LNCaP clone FGC (cell line): ENCODE measurements around the gene ARFGAP1.

Experiments used
- DNase-seq: peaks from one replicate; pipeline ENCODE4 v3.0.0-alpha.2; 2011; ENCODE audit warnings: low read depth
- H3K4me3 ChIP-seq: 2 replicates; pipeline ENCODE4 v1.5.1; 2011; ENCODE audit warnings: mild to moderate bottlenecking, low read depth, low read length, control low read depth
- TF ChIP-seq, protein P1 (sequence below): IDR thresholded peaks from 2 replicates; pipeline ENCODE4 v1.5.1; 2012; ENCODE audit warnings: mild to moderate bottlenecking; ENCODE audit not compliant: control insufficient read depth, insufficient read depth; ENCODE audit errors: extremely low read depth

Gene ARFGAP1

DNA sequence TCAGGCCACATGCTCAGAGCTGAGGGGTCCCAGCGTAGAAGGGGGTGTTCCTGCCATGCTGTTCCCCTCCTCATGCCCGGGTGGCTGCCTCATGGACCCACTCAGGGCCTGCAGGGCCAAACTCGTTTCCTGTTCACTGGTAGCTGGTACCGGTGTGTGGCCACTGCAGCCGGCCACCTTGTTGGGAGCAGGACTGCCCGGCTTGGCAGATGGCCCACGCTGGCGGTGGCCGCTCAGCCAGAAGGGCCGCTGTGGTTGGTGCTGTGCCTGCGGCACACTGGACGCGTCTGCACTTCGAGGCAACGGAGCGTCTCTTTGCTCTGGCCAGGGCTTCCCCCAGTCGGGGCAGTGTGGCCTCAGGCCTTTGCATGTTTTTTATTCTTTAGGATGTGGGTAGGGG, 10.3 kb downstream of the ARFGAP1 start:
- no peak overlapping the region for H3K4me3 ChIP-seq
- TF ChIP-seq, protein P1, sequence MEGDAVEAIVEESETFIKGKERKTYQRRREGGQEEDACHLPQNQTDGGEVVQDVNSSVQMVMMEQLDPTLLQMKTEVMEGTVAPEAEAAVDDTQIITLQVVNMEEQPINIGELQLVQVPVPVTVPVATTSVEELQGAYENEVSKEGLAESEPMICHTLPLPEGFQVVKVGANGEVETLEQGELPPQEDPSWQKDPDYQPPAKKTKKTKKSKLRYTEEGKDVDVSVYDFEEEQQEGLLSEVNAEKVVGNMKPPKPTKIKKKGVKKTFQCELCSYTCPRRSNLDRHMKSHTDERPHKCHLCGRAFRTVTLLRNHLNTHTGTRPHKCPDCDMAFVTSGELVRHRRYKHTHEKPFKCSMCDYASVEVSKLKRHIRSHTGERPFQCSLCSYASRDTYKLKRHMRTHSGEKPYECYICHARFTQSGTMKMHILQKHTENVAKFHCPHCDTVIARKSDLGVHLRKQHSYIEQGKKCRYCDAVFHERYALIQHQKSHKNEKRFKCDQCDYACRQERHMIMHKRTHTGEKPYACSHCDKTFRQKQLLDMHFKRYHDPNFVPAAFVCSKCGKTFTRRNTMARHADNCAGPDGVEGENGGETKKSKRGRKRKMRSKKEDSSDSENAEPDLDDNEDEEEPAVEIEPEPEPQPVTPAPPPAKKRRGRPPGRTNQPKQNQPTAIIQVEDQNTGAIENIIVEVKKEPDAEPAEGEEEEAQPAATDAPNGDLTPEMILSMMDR, result no peak
- DNase-seq, result no peak

DNA sequence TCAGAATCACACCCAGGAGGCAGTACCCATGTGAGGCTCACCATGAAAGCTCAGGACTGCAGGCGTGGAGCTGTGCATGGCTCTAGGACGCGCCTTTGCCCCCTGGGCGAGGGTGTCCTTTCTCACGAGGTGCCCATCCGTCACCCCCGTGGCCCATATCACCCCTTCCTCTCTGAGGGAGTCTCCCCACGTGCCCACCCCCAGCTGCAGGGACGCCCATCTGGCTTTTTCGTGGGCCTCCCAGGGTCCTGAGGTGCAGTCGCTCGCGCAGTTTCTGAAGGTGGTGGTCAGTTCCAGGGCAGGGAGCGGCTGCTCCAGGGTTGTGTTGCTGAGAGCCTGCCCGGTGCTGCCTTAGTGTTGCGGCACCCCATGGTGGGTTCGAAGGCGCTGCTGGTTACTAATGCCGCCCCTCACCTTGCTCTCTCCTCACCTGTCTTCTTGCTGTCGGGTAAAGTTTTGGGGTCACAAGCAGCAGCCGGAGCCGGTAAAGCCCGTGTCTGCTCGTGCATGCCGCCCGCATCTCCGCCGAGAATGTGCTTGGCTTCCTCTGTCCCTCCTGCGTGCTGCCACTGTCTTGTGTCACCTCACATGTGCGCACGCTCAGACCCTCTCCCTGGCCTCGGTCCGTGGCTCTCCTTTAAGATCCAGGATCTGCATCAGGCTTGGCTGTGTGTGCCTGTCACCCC, 10.9 kb downstream of the ARFGAP1 start:
- no peak overlapping the region for H3K4me3 ChIP-seq
- TF ChIP-seq, protein P1, result no peak
- no peak for DNase-seq

DNA sequence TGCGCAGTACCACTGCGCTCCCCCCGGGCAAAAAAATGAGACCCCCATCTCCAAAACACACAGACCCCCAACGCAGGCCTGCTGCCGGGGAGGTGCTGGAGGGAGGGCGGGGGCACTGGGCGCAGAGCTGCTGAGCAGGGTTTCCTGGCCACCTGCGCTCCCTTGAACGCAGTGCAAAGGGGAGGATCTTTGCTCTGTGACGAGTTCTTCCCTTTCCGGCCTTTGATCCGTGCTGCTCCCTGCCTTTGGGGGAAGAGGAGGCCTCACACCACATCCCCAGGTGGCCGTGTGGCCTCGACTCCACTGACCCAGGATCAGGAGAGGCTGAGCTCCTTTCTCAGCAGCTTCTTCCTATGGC, 11.4 kb downstream of the ARFGAP1 start:
- no peak for DNase-seq
- H3K4me3 ChIP-seq, result no peak overlapping the region
- TF ChIP-seq, protein P1, result no peak

DNA sequence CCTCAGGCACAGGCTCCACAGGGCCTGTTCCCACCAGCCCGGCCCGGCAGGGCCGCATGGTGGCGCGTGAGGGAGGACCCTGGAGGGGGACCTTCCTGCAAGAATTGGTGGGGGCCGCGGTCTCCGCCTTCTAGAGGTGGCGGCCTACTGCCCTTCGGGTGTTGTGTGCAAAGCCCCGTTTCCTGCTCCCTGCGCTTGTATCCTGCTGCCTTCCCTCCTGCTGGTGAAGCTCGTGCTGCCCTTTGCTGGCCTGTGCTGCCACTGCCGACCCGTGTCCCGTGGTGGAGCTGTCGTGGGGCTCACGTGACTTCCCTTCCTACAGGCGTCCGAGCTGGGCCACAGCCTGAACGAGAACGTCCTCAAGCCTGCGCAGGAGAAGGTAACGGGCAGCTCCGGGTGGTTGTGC, 11.9 kb downstream of the ARFGAP1 start:
- DNase-seq, result no peak
- TF ChIP-seq, protein P1, result no peak
- H3K4me3 ChIP-seq, result no peak overlapping the region

DNA sequence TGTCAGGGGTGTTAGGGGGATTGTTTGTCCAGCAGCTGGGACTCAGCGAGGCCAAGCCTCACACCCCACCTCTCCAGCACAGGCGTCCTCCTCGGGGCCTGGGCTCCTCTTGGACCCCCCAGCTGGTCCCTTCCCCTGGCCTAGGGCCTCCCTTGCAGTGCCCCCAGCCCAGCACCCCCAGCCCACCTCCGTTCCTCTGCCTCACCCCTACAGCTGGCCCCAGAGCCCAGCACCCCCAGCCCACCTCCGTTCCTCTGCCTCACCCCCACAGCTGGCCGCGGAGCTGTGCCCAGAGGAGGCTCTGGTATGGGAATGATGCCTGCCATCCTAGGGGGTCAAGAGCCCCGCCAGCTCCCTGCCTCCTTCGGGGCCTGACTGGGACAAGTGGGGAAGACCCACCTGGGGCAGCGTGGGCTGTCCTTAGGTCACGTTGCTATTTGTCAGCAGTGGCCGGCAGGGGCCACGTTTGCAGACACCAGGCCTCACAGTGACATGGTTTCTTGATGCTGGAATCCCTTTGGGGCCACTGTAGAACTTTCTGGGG, 12.4 kb downstream of the ARFGAP1 start:
- DNase-seq, result no peak
- TF ChIP-seq, protein P1, result no peak
- H3K4me3 ChIP-seq, result no peak overlapping the region

DNA sequence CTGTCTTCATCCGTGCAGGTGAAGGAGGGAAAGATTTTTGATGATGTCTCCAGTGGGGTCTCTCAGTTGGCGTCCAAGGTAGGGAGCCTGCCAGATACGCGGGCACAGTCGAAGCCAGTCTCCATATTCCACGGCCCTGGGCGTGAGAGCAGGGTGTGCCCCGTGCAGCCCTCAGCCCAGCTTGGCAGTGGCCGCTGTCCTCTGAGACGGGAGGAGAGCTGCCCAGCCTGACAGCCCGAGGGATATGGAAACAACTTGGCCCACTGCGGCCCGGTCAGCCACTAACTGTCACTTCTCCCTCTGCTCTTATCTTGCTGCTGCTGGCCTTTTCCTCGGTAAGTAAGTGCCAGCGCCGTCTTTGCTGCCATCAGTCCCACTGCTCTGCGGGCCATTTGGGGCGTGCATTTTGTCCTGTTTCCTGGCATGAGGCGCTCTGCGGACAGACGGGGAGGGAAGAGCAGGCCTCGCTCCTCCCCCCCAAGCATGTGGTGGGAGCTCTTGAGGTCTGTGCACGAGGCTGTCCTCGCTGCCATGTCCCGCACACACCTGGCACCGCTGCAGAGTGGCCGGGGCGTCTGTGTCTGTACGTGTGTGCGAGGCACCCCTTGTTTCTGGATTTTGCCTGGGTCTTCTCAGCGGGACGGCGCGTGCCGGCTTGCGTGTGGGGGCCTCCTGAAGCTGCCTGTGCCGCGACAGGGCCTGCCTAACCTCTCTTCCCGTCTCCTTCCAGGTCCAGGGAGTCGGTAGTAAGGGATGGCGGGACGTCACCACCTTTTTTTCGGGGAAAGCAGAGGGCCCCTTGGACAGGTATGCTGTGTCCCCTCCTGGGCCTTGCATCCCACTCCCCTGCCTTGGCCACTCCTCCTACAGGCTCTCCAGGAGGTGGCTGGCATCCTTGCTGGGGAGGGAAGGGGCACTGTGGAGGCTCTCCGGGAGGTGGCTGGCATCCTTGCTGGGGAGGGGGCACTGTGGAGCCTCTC, 13.3 kb downstream of the ARFGAP1 start:
- no peak for DNase-seq
- TF ChIP-seq, protein P1, result no peak
- H3K4me3 ChIP-seq, result no peak overlapping the region
